SH-SY5Y (cell line): Measurements from ENCODE around the gene ZNF740.

Source experiments
- GATA2 ChIP-seq: IDR thresholded peaks from 2 replicates; pipeline ENCODE4 v1.6.1; 2011; ENCODE audit warnings: mild to moderate bottlenecking, low read depth, low read length
- GATA3 ChIP-seq: IDR thresholded peaks from 2 replicates; pipeline ENCODE4 v1.6.1; 2011; ENCODE audit warnings: low read depth, mild to moderate bottlenecking, low read length, moderate library complexity

GRCh38 chr12:53201177-53201541, 20.6 kb downstream of the ZNF740 start:
- TF ChIP-seq GATA2 = no peak
- TF ChIP-seq GATA3 = no peak
